Activated CD8-positive, alpha-beta memory T cell treated with anti-CD3 and anti-CD28 coated beads, Interleukin-2, amount 50 U/mL, for 4 hours (primary cell): ENCODE data around the gene PODXL2.
A peak's percentile ranks its signal among the peaks of the same experiment; 100 is the strongest.

ENCODE experiments used
- DNase-seq: peaks from one replicate; pipeline ENCODE4 v3.0.0-alpha.2; 2020

The PODXL2 gene

DNA sequence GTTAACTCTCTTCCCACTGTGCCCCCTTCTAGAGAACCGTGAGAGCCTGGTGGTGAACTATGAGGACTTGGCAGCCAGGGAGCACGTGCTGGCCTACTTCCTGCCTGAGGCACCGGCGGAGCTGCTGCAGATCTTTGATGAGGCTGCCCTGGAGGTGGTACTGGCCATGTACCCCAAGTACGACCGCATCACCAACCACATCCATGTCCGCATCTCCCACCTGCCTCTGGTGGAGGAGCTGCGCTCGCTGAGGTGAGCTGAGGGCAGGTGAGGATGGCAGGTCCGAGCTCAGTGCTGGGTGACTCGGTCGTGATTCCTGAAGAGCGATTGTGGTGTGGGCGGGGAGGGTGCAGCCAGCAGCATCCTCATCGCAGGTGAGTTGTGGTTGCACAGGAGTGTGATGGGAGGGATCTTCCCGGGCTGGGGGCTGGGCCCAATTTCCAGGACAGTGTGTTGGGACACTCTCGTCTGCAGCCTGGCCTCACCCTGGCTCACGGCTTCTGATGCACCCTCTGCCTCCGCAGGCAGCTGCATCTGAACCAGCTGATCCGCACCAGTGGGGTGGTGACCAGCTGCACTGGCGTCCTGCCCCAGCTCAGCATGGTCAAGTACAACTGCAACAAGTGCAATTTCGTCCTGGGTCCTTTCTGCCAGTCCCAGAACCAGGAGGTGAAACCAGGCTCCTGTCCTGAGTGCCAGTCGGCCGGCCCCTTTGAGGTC is 22.7 kb upstream of the PODXL2 start:
- no peak for DNase-seq

- DNase-seq, result no peak
Measured at GRCh38 chr3:127606981-127607595, 21.9 kb upstream of the PODXL2 start.

DNA sequence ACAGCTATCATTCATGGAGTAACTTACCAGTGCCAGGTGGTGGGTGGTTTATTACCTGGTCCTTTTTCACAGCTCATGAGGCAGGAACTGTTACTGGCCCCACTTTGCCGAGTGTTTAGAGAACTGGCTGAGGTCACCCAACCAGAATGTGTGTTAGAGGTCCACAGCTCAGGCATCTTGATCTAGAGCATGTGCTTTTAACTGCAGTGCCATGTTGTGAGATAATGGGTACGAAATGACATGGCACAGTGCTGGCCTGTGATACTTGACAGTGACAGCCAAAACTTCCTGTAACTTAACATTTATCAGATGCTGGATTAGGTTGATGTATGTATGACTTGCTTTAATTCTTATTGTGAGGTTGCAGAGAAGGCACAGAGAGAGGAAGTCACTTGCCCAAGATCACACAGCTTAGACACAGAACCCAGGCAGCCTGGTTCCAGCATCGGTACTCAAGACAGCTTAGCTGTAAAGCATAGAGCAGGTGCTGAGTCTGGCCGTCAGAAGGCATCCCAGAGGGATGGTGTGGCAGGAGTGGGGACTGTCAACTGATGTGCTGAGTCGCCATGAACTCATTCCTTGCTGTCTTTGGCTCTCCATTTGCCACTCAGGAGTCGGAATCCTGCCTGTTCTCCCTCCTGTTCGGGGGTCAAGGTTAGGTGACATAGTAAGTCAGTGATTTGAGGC is 21.2 kb upstream of the PODXL2 start:
- DNase-seq, result no peak

DNA sequence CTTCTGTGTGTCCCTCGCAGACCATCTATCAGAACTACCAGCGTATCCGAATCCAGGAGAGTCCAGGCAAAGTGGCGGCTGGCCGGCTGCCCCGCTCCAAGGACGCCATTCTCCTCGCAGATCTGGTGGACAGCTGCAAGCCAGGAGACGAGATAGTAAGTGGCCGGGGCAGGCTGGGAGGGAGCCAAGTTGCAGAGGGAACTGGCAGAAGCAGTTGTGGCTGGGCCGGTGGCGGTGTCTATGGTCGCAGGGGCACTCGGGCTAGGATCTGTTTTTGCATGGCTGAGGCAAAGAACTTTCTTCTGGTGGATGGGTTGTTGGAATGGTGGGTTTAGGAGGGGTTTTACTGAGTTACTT is 20.6 kb upstream of the PODXL2 start:
- no peak for DNase-seq

DNA sequence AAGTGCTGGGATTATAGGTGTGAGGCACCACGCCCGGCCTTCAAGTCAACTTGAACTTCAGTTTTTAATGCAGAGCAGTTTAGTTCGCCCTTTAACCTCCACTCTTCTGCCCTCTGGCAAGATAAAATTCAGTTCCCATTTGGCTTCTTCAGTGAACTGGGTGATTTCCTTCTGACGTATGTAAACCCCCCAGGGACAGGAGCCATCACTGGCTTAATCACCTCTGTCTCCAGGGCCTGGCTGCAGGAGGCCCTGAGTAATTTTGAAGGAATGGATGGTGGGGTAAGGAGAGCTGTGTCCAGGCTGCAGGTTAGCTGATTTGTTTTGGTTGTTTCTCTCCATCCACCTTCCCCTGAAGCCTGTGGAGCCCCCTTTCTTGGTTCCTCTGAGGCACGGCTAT is 18.9 kb upstream of the PODXL2 start:
- no peak for DNase-seq

GRCh38 chr3:127611251-127611650 is 17.7 kb upstream of the PODXL2 start:
- no peak for DNase-seq

DNA sequence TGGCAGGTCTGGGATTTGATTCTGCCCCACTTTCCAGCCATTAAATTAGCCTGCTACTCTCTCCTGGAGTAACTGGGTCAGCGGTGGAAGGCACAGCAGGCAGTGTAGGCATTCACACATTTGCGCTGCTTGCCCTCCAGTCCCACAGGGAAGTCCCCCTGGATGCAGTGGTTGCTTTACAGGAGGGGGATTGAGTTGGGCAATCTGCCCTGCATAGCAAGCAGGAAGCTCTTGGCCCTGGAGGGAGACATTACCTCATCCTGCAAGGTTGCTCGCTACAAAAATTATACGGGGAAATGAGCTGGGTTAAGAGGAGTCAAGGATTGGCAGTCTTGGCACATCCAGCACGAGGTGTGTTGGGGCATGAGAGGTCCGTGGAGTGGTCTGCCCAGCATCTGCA is 16.0 kb upstream of the PODXL2 start:
- no peak for DNase-seq

DNA sequence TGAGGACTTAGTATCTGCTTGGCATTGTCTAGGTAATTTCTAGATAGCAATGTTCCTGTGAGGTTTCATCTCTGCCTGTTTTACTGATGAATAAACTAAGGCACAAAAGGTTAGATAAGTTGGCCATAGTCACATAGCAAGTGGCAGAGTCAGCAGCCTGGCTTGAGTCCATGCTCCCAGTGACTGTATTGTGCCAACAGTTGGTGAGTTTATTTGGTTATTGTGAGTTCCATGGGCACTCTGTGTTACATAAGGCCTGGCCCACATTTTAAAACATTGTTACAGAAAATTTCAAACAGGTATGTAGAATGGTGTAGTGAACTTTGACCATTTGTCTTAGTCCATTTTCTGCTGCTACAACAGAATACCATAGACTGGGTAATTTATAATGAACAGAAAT is 15.6 kb upstream of the PODXL2 start:
- no peak for DNase-seq

DNA sequence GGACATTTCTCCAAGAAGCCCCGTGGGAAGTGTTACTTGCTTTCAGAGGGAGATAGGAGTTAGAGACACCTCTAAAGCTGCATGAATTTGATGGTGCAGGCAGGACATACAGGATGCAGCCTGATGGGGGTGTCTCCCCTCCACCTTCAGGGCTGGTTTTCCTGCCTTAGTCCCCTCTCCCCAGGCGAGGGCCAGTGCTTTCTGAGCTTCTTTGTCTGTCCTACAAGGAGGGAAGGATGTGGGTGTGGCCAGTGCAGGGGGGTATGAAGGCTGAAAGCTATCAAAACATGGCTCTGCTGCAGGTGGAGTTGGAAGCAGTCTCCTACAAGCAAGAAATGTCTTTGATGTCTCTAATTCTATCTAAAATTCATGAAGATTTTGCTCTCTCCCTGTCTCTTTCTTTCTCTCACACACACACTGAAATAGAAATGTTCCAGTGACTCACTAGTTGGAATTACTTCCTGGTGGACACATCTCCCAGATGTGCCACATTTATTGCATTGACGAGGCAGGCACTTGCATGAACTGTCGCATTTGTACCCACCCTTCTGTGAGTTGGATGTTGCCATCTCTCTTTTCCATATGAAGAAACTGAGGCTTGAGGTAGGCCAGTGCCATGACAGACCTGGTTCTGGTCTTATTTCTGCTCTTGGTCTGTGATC is 13.9 kb upstream of the PODXL2 start:
- DNase-seq, result no peak

DNA sequence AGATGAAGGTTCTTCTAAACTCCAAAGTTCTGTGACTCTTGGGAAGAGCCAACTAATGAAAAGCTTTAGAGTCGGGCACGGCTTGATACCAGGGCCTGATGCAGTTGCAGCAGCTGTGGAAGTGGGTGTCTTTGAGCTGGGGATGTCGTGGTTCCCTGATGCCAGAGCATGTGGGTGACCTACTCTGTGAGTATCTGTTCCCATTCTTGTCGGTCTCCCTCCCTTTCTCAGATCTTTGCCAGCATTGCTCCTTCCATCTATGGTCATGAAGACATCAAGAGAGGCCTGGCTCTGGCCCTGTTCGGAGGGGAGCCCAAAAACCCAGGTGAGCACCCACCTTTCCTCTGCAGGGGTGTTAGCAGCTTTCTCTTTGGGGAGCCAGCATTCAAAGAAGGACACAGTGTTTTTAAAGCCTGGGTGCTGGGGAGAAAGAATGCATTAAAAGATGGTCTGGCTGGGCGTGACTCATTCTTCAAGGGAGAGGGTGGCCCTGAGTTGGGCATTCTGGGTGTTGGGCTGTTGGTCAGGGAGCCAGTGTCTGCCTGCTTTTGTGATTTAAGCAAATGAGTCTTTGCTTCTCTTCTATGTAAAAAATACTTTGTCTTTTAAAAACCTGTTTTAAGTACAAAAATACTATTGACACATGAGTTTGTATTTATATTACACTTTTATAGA is 13.2 kb upstream of the PODXL2 start:
- DNase-seq, result no peak

GRCh38 chr3:127616836-127617605 is 12.0 kb upstream of the PODXL2 start:
- DNase-seq, result no peak

DNA sequence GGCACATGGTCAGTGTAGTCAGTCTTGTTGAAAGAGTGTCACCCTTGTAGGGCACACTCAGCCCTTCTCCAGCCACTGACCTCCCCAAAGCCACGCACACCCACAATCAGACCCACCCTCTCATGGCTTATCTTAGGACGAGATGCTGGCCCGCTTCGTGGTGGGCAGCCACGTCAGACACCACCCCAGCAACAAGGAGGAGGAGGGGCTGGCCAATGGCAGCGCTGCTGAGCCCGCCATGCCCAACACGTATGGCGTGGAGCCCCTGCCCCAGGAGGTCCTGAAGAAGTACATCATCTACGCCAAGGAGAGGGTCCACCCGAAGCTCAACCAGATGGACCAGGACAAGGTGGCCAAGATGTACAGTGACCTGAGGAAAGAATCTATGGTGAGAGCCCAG is 10.1 kb upstream of the PODXL2 start:
- no peak for DNase-seq

- no peak for DNase-seq
Measured at GRCh38 chr3:127620637-127621375, 8.2 kb upstream of the PODXL2 start.

DNA sequence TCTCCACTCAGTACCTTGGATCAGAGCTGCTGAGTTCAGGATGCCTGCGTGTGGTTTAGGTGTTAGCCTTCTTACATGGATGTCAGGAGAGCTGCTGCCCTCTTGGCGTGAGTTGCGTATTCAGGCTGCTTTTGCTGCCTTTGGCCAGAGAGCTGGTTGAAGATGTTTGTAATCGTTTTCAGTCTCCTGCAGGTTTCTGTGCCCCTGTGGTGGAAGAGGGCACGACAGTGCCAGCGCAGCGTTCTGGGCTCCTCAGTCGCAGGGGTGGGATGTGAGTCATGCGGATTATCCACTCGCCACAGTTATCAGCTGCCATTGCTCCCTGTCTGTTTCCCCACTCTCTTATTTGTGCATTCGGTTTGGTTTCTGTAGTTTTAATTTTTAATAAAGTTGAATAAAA is 7.0 kb upstream of the PODXL2 start:
- no peak for DNase-seq

DNA sequence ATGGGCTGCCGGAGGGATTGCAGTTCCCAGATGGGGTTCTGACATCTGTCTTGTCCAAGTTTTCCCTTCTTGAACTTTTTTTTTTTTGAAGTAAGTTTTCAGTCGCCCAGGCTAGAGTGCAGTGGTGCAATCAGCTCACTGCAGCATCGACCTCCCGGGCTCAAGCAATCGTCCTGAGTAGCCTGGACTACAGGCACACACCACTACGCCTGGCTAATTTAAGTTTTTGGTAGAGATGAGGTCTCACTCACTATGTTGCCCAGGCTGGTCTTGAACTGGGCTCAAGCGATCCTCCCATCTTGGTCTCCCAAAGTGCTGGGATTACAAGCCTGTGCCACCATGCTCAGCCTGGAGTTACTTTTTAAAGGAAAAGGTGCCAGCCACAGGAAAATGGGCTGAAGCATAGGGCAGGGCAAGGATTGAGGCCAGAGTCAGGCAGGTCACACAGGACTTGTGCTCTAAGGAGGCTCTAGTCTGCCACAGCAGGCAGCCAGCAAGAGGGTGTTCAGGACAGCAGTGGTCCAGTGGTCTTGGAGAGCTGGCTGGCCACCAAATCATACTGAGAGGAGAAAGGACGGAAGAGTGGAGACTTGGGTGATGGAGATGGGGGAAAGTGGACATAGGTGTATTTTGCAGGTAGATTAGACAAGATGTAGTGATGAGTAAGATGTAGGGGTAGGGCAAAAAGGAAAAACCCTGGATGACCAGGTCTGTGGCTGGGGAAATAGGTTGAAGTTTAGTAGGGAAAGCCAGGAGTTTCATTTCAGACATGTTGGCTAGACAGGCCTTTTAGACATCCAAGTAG is 6.0 kb upstream of the PODXL2 start:
- DNase-seq, result no peak

GRCh38 chr3:127624063-127624462 is 4.9 kb upstream of the PODXL2 start:
- DNase-seq, result no peak

GRCh38 chr3:127625821-127626220 is 3.2 kb upstream of the PODXL2 start:
- DNase-seq, result no peak

DNA sequence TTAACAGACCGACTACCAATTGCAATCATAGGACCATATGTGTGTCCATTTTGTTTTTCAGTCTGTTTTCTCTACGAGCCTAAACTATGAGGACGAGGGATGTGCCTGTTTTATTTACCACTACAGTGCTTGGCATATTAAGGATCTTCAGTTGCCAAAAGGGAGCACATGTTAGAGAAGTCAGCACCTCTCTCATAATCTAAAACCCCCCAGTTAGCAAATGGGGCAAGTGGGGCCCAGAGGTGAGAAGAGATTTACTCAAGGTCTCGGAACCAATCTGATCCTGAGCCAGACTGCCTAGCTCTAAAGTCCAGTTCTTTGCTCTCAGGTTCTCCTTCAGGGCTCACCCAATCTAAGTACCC is 578 bp upstream of the PODXL2 start:
- no peak for DNase-seq

DNA sequence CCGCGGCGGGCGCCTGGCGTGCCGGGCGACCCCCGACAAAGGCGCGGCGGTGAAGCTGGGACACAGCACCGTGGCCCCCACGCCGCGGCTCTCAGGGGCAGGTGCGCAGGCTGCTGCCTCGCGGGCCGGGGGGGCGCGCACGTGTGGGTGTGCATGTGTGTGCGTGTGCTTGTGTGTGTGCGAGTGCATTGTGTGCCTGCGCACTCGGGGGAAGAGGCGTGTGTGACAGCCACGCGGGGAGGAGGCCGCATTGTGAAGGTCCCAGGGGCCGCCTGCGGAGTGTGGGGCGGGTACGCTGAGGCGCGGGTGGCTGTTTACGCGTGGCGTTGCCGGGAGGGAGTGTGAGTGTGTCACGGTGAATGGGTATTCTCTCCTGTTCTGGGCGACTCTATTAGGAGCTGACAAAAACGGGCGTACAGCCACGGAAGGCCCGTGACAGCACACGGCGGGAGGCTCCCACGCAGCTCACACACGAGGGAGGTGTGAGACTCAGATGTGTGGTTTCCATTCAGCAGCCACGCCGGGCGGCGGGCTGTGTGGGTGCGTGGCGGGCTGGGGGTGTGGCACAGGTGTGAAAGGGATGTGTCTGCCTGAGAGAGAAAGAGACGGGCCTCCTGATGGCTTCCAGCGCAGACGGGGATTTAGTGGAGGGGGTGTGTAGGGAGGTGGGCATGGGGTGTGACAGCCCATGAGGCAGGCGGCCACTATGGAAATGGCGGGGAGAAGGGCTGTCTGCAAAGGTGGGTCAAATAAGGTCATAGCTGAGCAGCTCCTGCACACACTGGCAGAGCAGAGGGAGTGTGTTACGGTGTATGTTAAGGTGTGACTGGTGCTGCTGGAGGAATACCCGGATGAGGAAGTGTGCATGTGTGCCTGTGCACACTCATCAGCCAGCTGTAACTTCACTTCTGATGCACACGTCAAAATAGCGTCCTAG is 750 bp downstream of the PODXL2 start:
- DNase-seq, result peak; percentile 60
